Suprapubic skin (tissue), 3 donors: Measurements from ENCODE around the gene OLA1.

Experiments
- CTCF ChIP-seq, 2 donors: fragments of 200-600 bp in 1 of 2; fragments of 450-650 bp in 1 of 2; sonication (generic) in 1 of 2; IDR thresholded peaks; one replicate each; pipeline ENCODE4 v1.5.1; 2016 to 2019; ENCODE audit warnings: antibody characterized with exemption in 2 of 2, mild to moderate bottlenecking in 1 of 2, moderate library complexity in 1 of 2
- POLR2AphosphoS5 ChIP-seq, 3 donors: sonication (generic); formaldehyde crosslinking; IDR thresholded peaks; one replicate each; pipeline ENCODE4 v1.6.1; 2017; ENCODE audit warnings: antibody characterized with exemption in 3 of 3

- TF ChIP-seq CTCF (IDR thresholded peaks at IDR 0.05), result no peak
- no peak for TF ChIP-seq POLR2AphosphoS5 (IDR thresholded peaks at IDR 0.05)
These were observed 26.2 kb downstream of the OLA1 start for GRCh38 chr2:174222154-174222553.
